Hindlimb muscle (tissue), 1 donor: ENCODE measurements around the gene AVPR1B. TPM values are rescaled to one million over a fixed set of nuclear protein-coding genes. Genes with fewer than 3 reads are reported as not detected.
A peak's percentile ranks its signal among the peaks of the same experiment; 100 is the strongest.

Source experiments
- DNase-seq: peaks from one replicate; pipeline ENCODE4 v3.0.0-alpha.2; 2013
- polyA plus RNA-seq: library from polyadenylated mRNA; unstranded; fragments of 120-200 nt; gene quantifications from one replicate; pipeline ENCODE4 v1.2.1, GENCODE V29; 2013; ENCODE audit not compliant: insufficient read length

Gene AVPR1B
- 0.14 TPM for polyA plus RNA-seq

- peak; percentile 64 for DNase-seq
These were observed at the start of gene AVPR1B for GRCh38 chr1:206117151-206117948. AVPR1B (minus strand) TSS chr1:206117388; CDS start chr1:206116890, 498 bp downstream.

- no peak for DNase-seq
These were observed 28.6 kb upstream of the AVPR1B start for GRCh38 chr1:206145771-206146290.

GRCh38 chr1:206144605-206145004, 27.4 kb upstream of the AVPR1B start:
- no peak for DNase-seq

GRCh38 chr1:206143537-206144172, 26.5 kb upstream of the AVPR1B start:
- peak; percentile 75 for DNase-seq

GRCh38 chr1:206142770-206143169, 25.6 kb upstream of the AVPR1B start:
- DNase-seq = no peak

- no peak for DNase-seq
These were observed 24.8 kb upstream of the AVPR1B start for GRCh38 chr1:206142011-206142410.

GRCh38 chr1:206136241-206136640, 19.1 kb upstream of the AVPR1B start:
- no peak for DNase-seq

- DNase-seq = no peak
These were observed 18.1 kb upstream of the AVPR1B start for GRCh38 chr1:206135248-206135647.

- DNase-seq = no peak
These were observed 16.7 kb upstream of the AVPR1B start for GRCh38 chr1:206133751-206134415.

- no peak for DNase-seq
These were observed 13.8 kb upstream of the AVPR1B start for GRCh38 chr1:206131037-206131436.

- DNase-seq = no peak
These were observed 11.0 kb upstream of the AVPR1B start for GRCh38 chr1:206128196-206128595.

- DNase-seq = no peak
These were observed 10.1 kb upstream of the AVPR1B start for GRCh38 chr1:206127336-206127735.

- DNase-seq = no peak
These were observed 8.2 kb upstream of the AVPR1B start for GRCh38 chr1:206125346-206125745.

- no peak for DNase-seq
These were observed 5.5 kb upstream of the AVPR1B start for GRCh38 chr1:206122686-206123085.

- DNase-seq = no peak
These were observed 4.1 kb upstream of the AVPR1B start for GRCh38 chr1:206121269-206121668.

GRCh38 chr1:206120406-206120805, 3.2 kb upstream of the AVPR1B start:
- DNase-seq = no peak

GRCh38 chr1:206116873-206117150, 376 bp downstream of the AVPR1B start:
- no peak for DNase-seq

GRCh38 chr1:206116191-206116872, 856 bp downstream of the AVPR1B start:
- no peak for DNase-seq

GRCh38 chr1:206115791-206116190, 1.4 kb downstream of the AVPR1B start:
- DNase-seq = no peak

- no peak for DNase-seq
These were observed 2.2 kb downstream of the AVPR1B start for GRCh38 chr1:206114692-206115640.

GRCh38 chr1:206112600-206113301, 4.4 kb downstream of the AVPR1B start:
- DNase-seq = no peak
